Measurements from ENCODE around the gene TTC9B. TPM values are rescaled to one million over a fixed set of nuclear protein-coding genes. Genes with fewer than 3 reads are reported as not detected.

TTC9B gene
- total RNA-seq, 1 donor from 2014 or later = not detected

GRCh38 chr19:40231057-40231456 is 12.9 kb upstream of the TTC9B start:
- DNase-seq (ENCODE audit: low spot score in 2 of 2, unreplicated experiment in 2 of 2) = no peak
- no peak for TF ChIP-seq CTCF (IDR thresholded peaks at IDR 0.05; ENCODE audit: unreplicated experiment)
- Mint-ChIP-seq H3K4me3 (no peak overlapping the region), H3K4me1 (peaks cover 12% of the 10 kb centered on the region), H3K27ac (no peak overlapping the region), H3K27me3 (ENCODE audit: low read depth) (peaks cover 6% of the 10 kb centered on the region), H3K36me3 (peaks cover 4% of the 10 kb centered on the region), H3K9me3 (no peaks in the 10 kb centered on the region)

- DNase-seq (ENCODE audit: low spot score in 2 of 2, unreplicated experiment in 2 of 2) = no peak
- Mint-ChIP-seq H3K4me1 (peaks cover 12% of the 10 kb centered on the region), H3K36me3 (peaks cover 4% of the 10 kb centered on the region), H3K9me3 (no peaks in the 10 kb centered on the region), H3K27me3 (ENCODE audit: low read depth) (peaks cover 15% of the 10 kb centered on the region), H3K27ac (no peak overlapping the region), H3K4me3 (no peak overlapping the region)
- no peak for TF ChIP-seq CTCF (IDR thresholded peaks at IDR 0.05; ENCODE audit: unreplicated experiment)
Observed at GRCh38 chr19:40229926-40230417, 11.8 kb upstream of the TTC9B start.

GRCh38 chr19:40229484-40229883 is 11.3 kb upstream of the TTC9B start:
- no peak for TF ChIP-seq CTCF (IDR thresholded peaks at IDR 0.05; ENCODE audit: unreplicated experiment)
- H3K27ac Mint-ChIP-seq = no peak overlapping the region
- DNase-seq (ENCODE audit: low spot score in 2 of 2, unreplicated experiment in 2 of 2) = no peak
- peaks cover 20% of the 10 kb centered on the region for H3K27me3 Mint-ChIP-seq (ENCODE audit: low read depth)
- no peaks in the 10 kb centered on the region for H3K9me3 Mint-ChIP-seq
- H3K36me3 Mint-ChIP-seq = peaks cover 4% of the 10 kb centered on the region
- H3K4me1 Mint-ChIP-seq = peaks cover 12% of the 10 kb centered on the region
- H3K4me3 Mint-ChIP-seq = no peak overlapping the region

- Mint-ChIP-seq H3K4me3 (no peak overlapping the region), H3K27me3 (ENCODE audit: low read depth) (peaks cover 26% of the 10 kb centered on the region), H3K27ac (no peak overlapping the region), H3K36me3 (no peaks in the 10 kb centered on the region), H3K4me1 (peaks cover 12% of the 10 kb centered on the region), H3K9me3 (no peaks in the 10 kb centered on the region)
- no peak for DNase-seq (ENCODE audit: low spot score in 2 of 2, unreplicated experiment in 2 of 2)
- TF ChIP-seq CTCF (IDR thresholded peaks at IDR 0.05; ENCODE audit: unreplicated experiment) = no peak
Observed at GRCh38 chr19:40228863-40229262, 10.7 kb upstream of the TTC9B start.

- TF ChIP-seq CTCF (IDR thresholded peaks at IDR 0.05; ENCODE audit: unreplicated experiment) = no peak
- Mint-ChIP-seq H3K4me3 (no peak overlapping the region), H3K36me3 (no peaks in the 10 kb centered on the region), H3K27ac (no peak overlapping the region), H3K27me3 (ENCODE audit: low read depth) (peaks cover 31% of the 10 kb centered on the region), H3K9me3 (no peaks in the 10 kb centered on the region), H3K4me1 (peaks cover 12% of the 10 kb centered on the region)
- DNase-seq (ENCODE audit: low spot score in 2 of 2, unreplicated experiment in 2 of 2) = no peak
Observed at GRCh38 chr19:40228346-40228745, 10.2 kb upstream of the TTC9B start.
